SK-N-SH (cell line): ENCODE results near the gene KCNIP4. TPM values are rescaled to one million over a fixed set of nuclear protein-coding genes. Genes with fewer than 3 reads are reported as not detected.

Source experiments
- CTCF ChIA-PET: fragments of 300-600, 350-600 bp; formaldehyde crosslinking; extraction: SDS; loops from one replicate; lab custom pipeline; 2021; lab: Yijun Ruan, JAX
- POLR2A ChIA-PET: fragments of 350-600 bp; sonication (Branson Sonifier 250); formaldehyde crosslinking; extraction: SDS; loops from one replicate; lab custom pipeline; 2020; ENCODE audit warnings: antibody characterized with exemption, inconsistent platforms; lab: Yijun Ruan, JAX
- DNase-seq: peaks from one replicate; pipeline ENCODE4 v3.0.0; 2012
- H2AFZ ChIP-seq: fragments of 200-600 bp; sonication (generic); 2 replicates; pipeline ENCODE4 v1.8.1; 2016; ENCODE audit warnings: antibody characterized with exemption, mild to moderate bottlenecking, low read depth
- H3F3A ChIP-seq: fragments of 200-600 bp; sonication (generic); replicated peaks from 2 replicates; pipeline ENCODE3; 2016; ENCODE audit warnings: antibody characterized with exemption, mild to moderate bottlenecking; ENCODE audit not compliant: insufficient read depth
- H3K27ac ChIP-seq, 2 experiments: fragments of 200-500 bp in 1 of 2; fragments of 200-600 bp in 1 of 2; sonication (Bioruptor generic) in 1 of 2; sonication (generic), shearing (Covaris generic) in 1 of 2; 2 replicates each; pipeline versions ENCODE4 v1.5.1 to v1.6.1; 2014 to 2016; ENCODE audit warnings: low read depth in 2 of 2, inconsistent platforms in 1 of 2, low read length in 1 of 2, mild to moderate bottlenecking in 1 of 2, mixed read lengths in 1 of 2
- H3K27me3 ChIP-seq: fragments of 200-600 bp; sonication (generic), shearing (Covaris generic); 2 replicates; pipeline ENCODE4 v1.6.1; 2016; ENCODE audit warnings: mixed run types; ENCODE audit not compliant: insufficient read depth
- H3K36me3 ChIP-seq, 2 experiments: fragments of 200-500 bp in 1 of 2; fragments of 200-600 bp in 1 of 2; sonication (Bioruptor generic) in 1 of 2; sonication (generic) in 1 of 2; replicated peaks in 1 of 2; 2 replicates each; pipeline versions ENCODE3 to v1.5.1; 2014 to 2016; ENCODE audit warnings: low read length in 1 of 2, mild to moderate bottlenecking in 1 of 2; ENCODE audit not compliant: insufficient read depth in 2 of 2, control insufficient read depth in 1 of 2
- H3K4me1 ChIP-seq, 2 experiments: fragments of 200-500 bp in 1 of 2; fragments of 200-600 bp in 1 of 2; sonication (Bioruptor generic) in 1 of 2; sonication (generic), shearing (Covaris generic) in 1 of 2; 2 replicates each; pipeline versions ENCODE4 v1.5.1 to v1.6.1; 2014 to 2016; ENCODE audit warnings: low read depth in 1 of 2, low read length in 1 of 2, mixed run types in 1 of 2; ENCODE audit not compliant: insufficient read depth in 2 of 2, control insufficient read depth in 1 of 2
- H3K4me2 ChIP-seq: fragments of 200-600 bp; sonication (generic), shearing (Covaris generic); 2 replicates; pipeline ENCODE4 v1.6.1; 2017; ENCODE audit warnings: mixed run types
- H3K4me3 ChIP-seq, 2 experiments: fragments of 200-500 bp in 1 of 2; fragments of 200-600 bp in 1 of 2; sonication (Bioruptor generic) in 1 of 2; sonication (generic), shearing (Covaris generic) in 1 of 2; 2 replicates each; pipeline versions ENCODE4 v1.5.1 to v1.8.1; 2014 to 2016; ENCODE audit warnings: low read depth in 2 of 2, inconsistent platforms in 1 of 2, low read length in 1 of 2, mild to moderate bottlenecking in 1 of 2, mixed read lengths in 1 of 2, moderate library complexity in 1 of 2
- H3K79me2 ChIP-seq: fragments of 200-600 bp; sonication (generic); 2 replicates; pipeline ENCODE4 v1.8.1; 2017; ENCODE audit warnings: mild to moderate bottlenecking; ENCODE audit not compliant: insufficient read depth
- H3K9ac ChIP-seq: fragments of 200-600 bp; sonication (generic); 2 replicates; pipeline ENCODE4 v1.6.1; 2017; ENCODE audit warnings: mixed run types
- H3K9me2 ChIP-seq: fragments of 200-600 bp; sonication (generic); 2 replicates; pipeline ENCODE4 v1.6.1; 2017; ENCODE audit warnings: mixed run types
- H3K9me3 ChIP-seq: fragments of 200-600 bp; sonication (generic); 2 replicates; pipeline ENCODE4 v1.6.1; 2017; ENCODE audit warnings: mixed run types, mild to moderate bottlenecking, moderate library complexity
- H4K20me1 ChIP-seq: fragments of 200-600 bp; sonication (generic); 2 replicates; pipeline ENCODE4 v1.6.1; 2017; ENCODE audit warnings: mild to moderate bottlenecking, mixed run types; ENCODE audit not compliant: insufficient read depth
- CHD2 ChIP-seq: fragments of 150-350 bp; IDR thresholded peaks from 2 replicates; pipeline ENCODE4 v1.6.1; 2018; ENCODE audit warnings: low read length; ENCODE audit not compliant: partially characterized antibody
- ELF1 ChIP-seq: IDR thresholded peaks from 2 replicates; pipeline ENCODE4 v1.4.0; 2012
- EP300 ChIP-seq, 2 experiments: IDR thresholded peaks; 2 replicates each; pipeline versions ENCODE4 v1.4.0 to v1.6.1; 2012; ENCODE audit warnings: borderline replicate concordance in 1 of 2, low read depth in 1 of 2, low read length in 1 of 2
- FOSL2 ChIP-seq: IDR thresholded peaks from 2 replicates; pipeline ENCODE4 v1.4.0; 2012; ENCODE audit warnings: low read depth, mild to moderate bottlenecking, moderate library complexity, borderline replicate concordance
- GABPA ChIP-seq: IDR thresholded peaks from 2 replicates; pipeline ENCODE4 v1.4.0; 2012; ENCODE audit warnings: low read depth, mild to moderate bottlenecking
- GATA2 ChIP-seq: sonication (generic); formaldehyde crosslinking; IDR thresholded peaks from 2 replicates; pipeline ENCODE4 v1.5.0; 2020; ENCODE audit warnings: mild to moderate bottlenecking, missing genetic modification reagents
- JUND ChIP-seq: IDR thresholded peaks from 2 replicates; pipeline ENCODE4 v1.4.0; 2012
- POLR2AphosphoS5 ChIP-seq: IDR thresholded peaks from 2 replicates; pipeline ENCODE4 v1.6.1; 2012; ENCODE audit warnings: low read depth, low read length
- RAD21 ChIP-seq: IDR thresholded peaks from 2 replicates; pipeline ENCODE4 v1.6.1; 2012; ENCODE audit warnings: mild to moderate bottlenecking, low read length
- RCOR1 ChIP-seq: fragments of 150-350 bp; IDR thresholded peaks from 2 replicates; pipeline ENCODE4 v1.6.1; 2017; ENCODE audit warnings: antibody characterized with exemption, low read length
- RFX5 ChIP-seq: IDR thresholded peaks from 2 replicates; pipeline ENCODE4 v1.6.1; 2012; ENCODE audit warnings: mild to moderate bottlenecking, improper control_type of control experiment, low read length
- RXRA ChIP-seq: IDR thresholded peaks from 2 replicates; pipeline ENCODE4 v1.4.0; 2012; ENCODE audit warnings: low read depth, mild to moderate bottlenecking, borderline replicate concordance
- SIN3A ChIP-seq: IDR thresholded peaks from 2 replicates; pipeline ENCODE4 v1.6.1; 2012; ENCODE audit warnings: low read depth, mild to moderate bottlenecking, low read length, moderate library complexity, borderline replicate concordance
- SMC3 ChIP-seq: IDR thresholded peaks from 2 replicates; pipeline ENCODE4 v1.6.1; 2012; ENCODE audit warnings: low read depth, low read length, improper control_type of control experiment
- TAF1 ChIP-seq: IDR thresholded peaks from 2 replicates; pipeline ENCODE4 v1.6.1; 2012; ENCODE audit warnings: low read depth, mild to moderate bottlenecking, low read length, moderate library complexity, borderline replicate concordance
- YY1 ChIP-seq: IDR thresholded peaks from 2 replicates; pipeline ENCODE4 v1.4.0; 2012; ENCODE audit warnings: low read depth, mild to moderate bottlenecking
- WGBS: methylation state at CpG from one replicate; pipeline ENCODE4 v1.1.6; 2017; ENCODE audit warnings: low lambda C conversion rate; 5-methylcytosine and 5-hydroxymethylcytosine counted together
- polyA plus RNA-seq, 3 experiments: library from polyadenylated mRNA; depleted of rRNA; stranded (reverse); fragments of >200 nt; gene quantifications; 2 replicates each; pipeline ENCODE4 v1.2.3, GENCODE V29; 2012
- TF ChIP-seq, protein P1 (sequence below): fragments of 150-350 bp; IDR thresholded peaks from 2 replicates; pipeline ENCODE4 v1.6.1; 2017; ENCODE audit warnings: antibody characterized with exemption, low read length, low read depth, borderline replicate concordance
- TF ChIP-seq, protein P2 (sequence below): fragments of 200-600 bp; sonication (generic); IDR thresholded peaks from 2 replicates; pipeline ENCODE4 v1.6.1; 2017; ENCODE audit warnings: antibody characterized with exemption, mild to moderate bottlenecking, moderate library complexity
- TF ChIP-seq, protein P3 (sequence below): fragments of 150-350 bp; IDR thresholded peaks from 2 replicates; pipeline ENCODE4 v1.6.1; 2016; ENCODE audit warnings: mild to moderate bottlenecking, low read depth, low read length

Gene KCNIP4
- polyA plus RNA-seq, 1 of the 3 experiments (the other 2 are of a cell fraction): 0.18 TPM

DNA sequence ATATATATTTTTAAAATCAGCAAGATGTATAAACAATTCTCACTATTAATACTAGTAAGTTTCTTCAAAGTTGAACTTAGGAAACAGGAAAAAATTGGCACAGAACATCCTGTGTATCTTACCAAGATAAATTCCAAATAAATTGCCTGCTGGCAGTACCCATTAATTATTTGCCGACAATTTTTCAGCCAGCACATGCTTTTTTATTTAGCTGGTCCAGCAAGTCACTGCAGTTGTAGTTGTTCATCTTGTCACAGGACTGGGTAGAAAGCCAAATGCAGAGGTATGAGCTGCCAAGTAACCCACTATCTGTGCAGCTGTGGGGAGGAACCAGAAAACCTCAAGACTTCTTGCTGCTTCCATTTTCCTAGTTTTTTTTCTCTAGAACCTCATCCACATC, 1134.9 kb downstream of the KCNIP4 start:
- POLR2A ChIA-PET: no interaction called here
- no peak for TF ChIP-seq GABPA
- TF ChIP-seq POLR2AphosphoS5: no peak
- TF ChIP-seq, protein P1, sequence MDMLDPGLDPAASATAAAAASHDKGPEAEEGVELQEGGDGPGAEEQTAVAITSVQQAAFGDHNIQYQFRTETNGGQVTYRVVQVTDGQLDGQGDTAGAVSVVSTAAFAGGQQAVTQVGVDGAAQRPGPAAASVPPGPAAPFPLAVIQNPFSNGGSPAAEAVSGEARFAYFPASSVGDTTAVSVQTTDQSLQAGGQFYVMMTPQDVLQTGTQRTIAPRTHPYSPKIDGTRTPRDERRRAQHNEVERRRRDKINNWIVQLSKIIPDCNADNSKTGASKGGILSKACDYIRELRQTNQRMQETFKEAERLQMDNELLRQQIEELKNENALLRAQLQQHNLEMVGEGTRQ: no peak
- TF ChIP-seq RCOR1: no peak
- TF ChIP-seq CHD2: no peak
- no peak for TF ChIP-seq SMC3
- no peak for TF ChIP-seq ELF1
- TF ChIP-seq, protein P2, sequence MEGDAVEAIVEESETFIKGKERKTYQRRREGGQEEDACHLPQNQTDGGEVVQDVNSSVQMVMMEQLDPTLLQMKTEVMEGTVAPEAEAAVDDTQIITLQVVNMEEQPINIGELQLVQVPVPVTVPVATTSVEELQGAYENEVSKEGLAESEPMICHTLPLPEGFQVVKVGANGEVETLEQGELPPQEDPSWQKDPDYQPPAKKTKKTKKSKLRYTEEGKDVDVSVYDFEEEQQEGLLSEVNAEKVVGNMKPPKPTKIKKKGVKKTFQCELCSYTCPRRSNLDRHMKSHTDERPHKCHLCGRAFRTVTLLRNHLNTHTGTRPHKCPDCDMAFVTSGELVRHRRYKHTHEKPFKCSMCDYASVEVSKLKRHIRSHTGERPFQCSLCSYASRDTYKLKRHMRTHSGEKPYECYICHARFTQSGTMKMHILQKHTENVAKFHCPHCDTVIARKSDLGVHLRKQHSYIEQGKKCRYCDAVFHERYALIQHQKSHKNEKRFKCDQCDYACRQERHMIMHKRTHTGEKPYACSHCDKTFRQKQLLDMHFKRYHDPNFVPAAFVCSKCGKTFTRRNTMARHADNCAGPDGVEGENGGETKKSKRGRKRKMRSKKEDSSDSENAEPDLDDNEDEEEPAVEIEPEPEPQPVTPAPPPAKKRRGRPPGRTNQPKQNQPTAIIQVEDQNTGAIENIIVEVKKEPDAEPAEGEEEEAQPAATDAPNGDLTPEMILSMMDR: no peak
- no peak for TF ChIP-seq RXRA
- TF ChIP-seq RAD21: no peak
- TF ChIP-seq, protein P3, sequence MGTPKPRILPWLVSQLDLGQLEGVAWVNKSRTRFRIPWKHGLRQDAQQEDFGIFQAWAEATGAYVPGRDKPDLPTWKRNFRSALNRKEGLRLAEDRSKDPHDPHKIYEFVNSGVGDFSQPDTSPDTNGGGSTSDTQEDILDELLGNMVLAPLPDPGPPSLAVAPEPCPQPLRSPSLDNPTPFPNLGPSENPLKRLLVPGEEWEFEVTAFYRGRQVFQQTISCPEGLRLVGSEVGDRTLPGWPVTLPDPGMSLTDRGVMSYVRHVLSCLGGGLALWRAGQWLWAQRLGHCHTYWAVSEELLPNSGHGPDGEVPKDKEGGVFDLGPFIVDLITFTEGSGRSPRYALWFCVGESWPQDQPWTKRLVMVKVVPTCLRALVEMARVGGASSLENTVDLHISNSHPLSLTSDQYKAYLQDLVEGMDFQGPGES: no peak
- TF ChIP-seq TAF1: no peak
- no peak for TF ChIP-seq FOSL2
- TF ChIP-seq, all 33 proteins: peak for 0
- no peak overlapping the region for H3K9ac ChIP-seq
- no peaks in the 10 kb centered on the region for H3K79me2 ChIP-seq
- no peaks in the 10 kb centered on the region for H3K9me2 ChIP-seq
- no peak overlapping the region for H3K4me3 ChIP-seq
- no peaks in the 10 kb centered on the region for H3K27me3 ChIP-seq
- no peaks in the 10 kb centered on the region for H4K20me1 ChIP-seq
- no peak overlapping the region for H3K4me2 ChIP-seq
- H2AFZ ChIP-seq: no peak overlapping the region
- CTCF ChIA-PET: interaction anchor here (1.4 kb wide), 1 partner anchor 10 kb away, joined by 3 read pairs; no protein-coding TSS in a partner anchor
- peak overlapping the region in 1 of 2 experiments; percentile 62; a peak in 1 of 4 replicates for H3K27ac ChIP-seq
- H3K9me3 ChIP-seq: no peaks in the 10 kb centered on the region
- DNase-seq: no peak
- H3F3A ChIP-seq: no peaks in the 10 kb centered on the region
- H3K36me3 ChIP-seq: no peaks in the 10 kb centered on the region
- H3K4me1 ChIP-seq: peaks cover 0 to 7% of the 10 kb centered on the region in 2 experiments; a peak in 2 of 4 replicates
- WGBS: 53% methylated on average over 1 of the region's 1 CpG

DNA sequence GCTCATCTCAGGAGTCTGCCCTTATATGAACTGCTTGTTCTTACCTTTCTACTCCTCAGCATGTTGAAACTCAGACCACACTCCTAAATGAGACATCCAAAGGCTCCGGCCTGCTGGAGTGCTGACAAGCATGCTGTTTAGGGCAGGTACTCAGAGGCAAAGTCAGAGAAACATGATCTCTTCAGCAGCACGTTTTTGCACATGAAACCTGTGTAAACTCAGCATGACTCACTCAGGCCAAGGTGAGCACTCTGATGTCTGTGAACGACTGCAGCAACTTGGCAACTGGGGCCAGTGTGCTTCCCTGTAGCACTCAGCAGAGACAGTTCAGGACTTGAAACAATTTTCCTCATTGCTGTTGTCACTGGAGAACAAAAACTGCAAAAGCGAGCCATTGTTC, 1138.8 kb downstream of the KCNIP4 start:
- ChIA-PET POLR2A (no interaction called here), CTCF (no interaction called here)
- no peak overlapping the region for H3K27ac ChIP-seq
- no peaks in the 10 kb centered on the region for H3F3A ChIP-seq
- no peak overlapping the region for H2AFZ ChIP-seq
- no peak for DNase-seq
- no peaks in the 10 kb centered on the region for H3K27me3 ChIP-seq
- no peak overlapping the region for H3K9ac ChIP-seq
- no peaks in the 10 kb centered on the region; the same call in 1 of the 2 replicates for H3K9me3 ChIP-seq
- peaks cover 0 to 7% of the 10 kb centered on the region in 2 experiments; a peak in 2 of 4 replicates for H3K4me1 ChIP-seq
- H3K79me2 ChIP-seq: no peaks in the 10 kb centered on the region
- no peaks in the 10 kb centered on the region for H3K36me3 ChIP-seq
- H3K9me2 ChIP-seq: no peaks in the 10 kb centered on the region
- TF ChIP-seq SMC3 (no peak), YY1 (no peak), GATA2 (CRISPR knock-in tag) (no peak), SIN3A (no peak), JUND (no peak), EP300 (IDR thresholded peaks at IDR 0.05; ENCODE audit: borderline replicate concordance in 1 of 2, low read depth in 1 of 2, low read length in 1 of 2) (no peak), RFX5 (no peak)
- H3K4me2 ChIP-seq: no peak overlapping the region
- WGBS: 50% methylated on average over 4 of the region's 4 CpGs
- H4K20me1 ChIP-seq: no peaks in the 10 kb centered on the region
- no peak overlapping the region for H3K4me3 ChIP-seq
